Fibroblast of lung (primary cell): ENCODE data around the gene BMP6. TPM values are rescaled to one million over a fixed set of nuclear protein-coding genes. Genes with fewer than 3 reads are reported as not detected.

Experiments used
- DNase-seq, 2 donors: peaks; one replicate each; pipeline versions ENCODE4 v3.0.0 to v3.0.0-alpha.2; 2010; ENCODE audit warnings: low read depth in 2 of 2
- H2AFZ ChIP-seq: 2 replicates; pipeline ENCODE4 v1.5.1; 2012; ENCODE audit warnings: low read length, control low read depth, inconsistent platforms
- H3K27ac ChIP-seq: 2 replicates; pipeline ENCODE4 v1.5.1; 2011; ENCODE audit warnings: low read length, control low read depth; ENCODE audit not compliant: insufficient read depth
- H3K27me3 ChIP-seq: 2 replicates; pipeline ENCODE4 v1.5.1; 2011; ENCODE audit warnings: mild to moderate bottlenecking, low read length; ENCODE audit not compliant: control insufficient read depth, insufficient read depth
- H3K36me3 ChIP-seq: 2 replicates; pipeline ENCODE4 v1.5.1; 2011; ENCODE audit warnings: low read length; ENCODE audit not compliant: control insufficient read depth, insufficient read depth
- H3K4me1 ChIP-seq: 2 replicates; pipeline ENCODE4 v1.5.1; 2011; ENCODE audit warnings: low read length; ENCODE audit not compliant: control insufficient read depth, insufficient read depth; ENCODE audit errors: extremely low read depth
- H3K4me2 ChIP-seq: 2 replicates; pipeline ENCODE4 v1.5.1; 2011; ENCODE audit warnings: low read length, control low read depth; ENCODE audit not compliant: insufficient read depth; ENCODE audit errors: extremely low read depth
- H3K4me3 ChIP-seq, 4 experiments: fragments of 200-600 bp in 1 of 4; sonication (generic) in 1 of 4; replicated peaks in 1 of 4; 2 replicates each; pipeline ENCODE4 v1.5.1; 2011 to 2016; ENCODE audit warnings: low read length in 4 of 4, low read depth in 3 of 4, mild to moderate bottlenecking in 3 of 4, control low read depth in 2 of 4, inconsistent platforms in 1 of 4, mixed read lengths in 1 of 4; ENCODE audit not compliant: insufficient read depth in 1 of 4; ENCODE audit errors: control extremely low read depth in 1 of 4
- H3K79me2 ChIP-seq: 2 replicates; pipeline ENCODE4 v1.5.1; 2012; ENCODE audit warnings: mild to moderate bottlenecking, low read length, inconsistent platforms; ENCODE audit not compliant: control insufficient read depth, insufficient read depth
- H3K9ac ChIP-seq: 2 replicates; pipeline ENCODE4 v1.5.1; 2011; ENCODE audit warnings: mild to moderate bottlenecking, low read length, control low read depth; ENCODE audit not compliant: insufficient read depth
- H3K9me3 ChIP-seq: 2 replicates; pipeline ENCODE4 v1.5.1; 2012; ENCODE audit warnings: low read depth, low read length; ENCODE audit not compliant: control insufficient read depth, insufficient read depth
- H4K20me1 ChIP-seq: 2 replicates; pipeline ENCODE4 v1.5.1; 2011; ENCODE audit warnings: low read length; ENCODE audit not compliant: control insufficient read depth, insufficient read depth; ENCODE audit errors: extremely low read depth
- EZH2 ChIP-seq: IDR thresholded peaks from 2 replicates; pipeline ENCODE4 v1.5.1; 2012; ENCODE audit warnings: low read length, control low read depth, mild to moderate bottlenecking; ENCODE audit errors: missing control alignments
- polyA plus RNA-seq, 2 donors: library from polyadenylated mRNA; depleted of rRNA in 1 of 2; stranded (reverse) in 1 of 2; unstranded in 1 of 2; fragments of >200 nt; gene quantifications; 2 replicates each; pipeline ENCODE4 v1.2.1, GENCODE V29; 2011 to 2012; ENCODE audit warnings: missing spikeins in 1 of 2
- total RNA-seq: library from RNA; depleted of rRNA; stranded (reverse); fragments of >200 nt; gene quantifications from 2 replicates; pipeline ENCODE4 v1.2.1, GENCODE V29; 2014
- TF ChIP-seq, protein P1 (sequence below), 2 donors: IDR thresholded peaks in 1 of 2; conservative IDR thresholded peaks in 1 of 2; 1 replicate in 1 of 2; 2 replicates in 1 of 2; pipeline ENCODE4 v1.5.1; 2011 to 2012; ENCODE audit warnings: low read length in 2 of 2, control low read depth in 1 of 2, inconsistent platforms in 1 of 2, low read depth in 1 of 2, mild to moderate bottlenecking in 1 of 2

BMP6 gene
- total and polyA plus RNA-seq, 2 donors (not counting 1 experiment from before 2014, with no cell fraction given): under 0.01 to 0.20 TPM

- no peak overlapping the region for H2AFZ ChIP-seq
- no peak overlapping the region for H3K4me3 ChIP-seq
- no peak overlapping the region for H3K9ac ChIP-seq
- no peak overlapping the region for H3K4me2 ChIP-seq
- H3K27ac ChIP-seq: no peak overlapping the region
- no peaks in the 10 kb centered on the region for H3K36me3 ChIP-seq
- H3K4me1 ChIP-seq: no peaks in the 10 kb centered on the region
- no peaks in the 10 kb centered on the region for H4K20me1 ChIP-seq
- H3K79me2 ChIP-seq: no peaks in the 10 kb centered on the region
- H3K9me3 ChIP-seq: no peaks in the 10 kb centered on the region
- TF ChIP-seq, protein P1, sequence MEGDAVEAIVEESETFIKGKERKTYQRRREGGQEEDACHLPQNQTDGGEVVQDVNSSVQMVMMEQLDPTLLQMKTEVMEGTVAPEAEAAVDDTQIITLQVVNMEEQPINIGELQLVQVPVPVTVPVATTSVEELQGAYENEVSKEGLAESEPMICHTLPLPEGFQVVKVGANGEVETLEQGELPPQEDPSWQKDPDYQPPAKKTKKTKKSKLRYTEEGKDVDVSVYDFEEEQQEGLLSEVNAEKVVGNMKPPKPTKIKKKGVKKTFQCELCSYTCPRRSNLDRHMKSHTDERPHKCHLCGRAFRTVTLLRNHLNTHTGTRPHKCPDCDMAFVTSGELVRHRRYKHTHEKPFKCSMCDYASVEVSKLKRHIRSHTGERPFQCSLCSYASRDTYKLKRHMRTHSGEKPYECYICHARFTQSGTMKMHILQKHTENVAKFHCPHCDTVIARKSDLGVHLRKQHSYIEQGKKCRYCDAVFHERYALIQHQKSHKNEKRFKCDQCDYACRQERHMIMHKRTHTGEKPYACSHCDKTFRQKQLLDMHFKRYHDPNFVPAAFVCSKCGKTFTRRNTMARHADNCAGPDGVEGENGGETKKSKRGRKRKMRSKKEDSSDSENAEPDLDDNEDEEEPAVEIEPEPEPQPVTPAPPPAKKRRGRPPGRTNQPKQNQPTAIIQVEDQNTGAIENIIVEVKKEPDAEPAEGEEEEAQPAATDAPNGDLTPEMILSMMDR (conservative IDR thresholded peaks at IDR 0.05 in 1 of 2, IDR thresholded peaks at IDR 0.05 in 1 of 2; ENCODE audit: low read depth in 1 of 2, low read length in 2 of 2): no peak
- no peak for TF ChIP-seq EZH2
- no peak for DNase-seq
- H3K27me3 ChIP-seq: no peaks in the 10 kb centered on the region
These were observed 58.8 kb downstream of the BMP6 start for GRCh38 chr6:7784706-7785105.

DNA sequence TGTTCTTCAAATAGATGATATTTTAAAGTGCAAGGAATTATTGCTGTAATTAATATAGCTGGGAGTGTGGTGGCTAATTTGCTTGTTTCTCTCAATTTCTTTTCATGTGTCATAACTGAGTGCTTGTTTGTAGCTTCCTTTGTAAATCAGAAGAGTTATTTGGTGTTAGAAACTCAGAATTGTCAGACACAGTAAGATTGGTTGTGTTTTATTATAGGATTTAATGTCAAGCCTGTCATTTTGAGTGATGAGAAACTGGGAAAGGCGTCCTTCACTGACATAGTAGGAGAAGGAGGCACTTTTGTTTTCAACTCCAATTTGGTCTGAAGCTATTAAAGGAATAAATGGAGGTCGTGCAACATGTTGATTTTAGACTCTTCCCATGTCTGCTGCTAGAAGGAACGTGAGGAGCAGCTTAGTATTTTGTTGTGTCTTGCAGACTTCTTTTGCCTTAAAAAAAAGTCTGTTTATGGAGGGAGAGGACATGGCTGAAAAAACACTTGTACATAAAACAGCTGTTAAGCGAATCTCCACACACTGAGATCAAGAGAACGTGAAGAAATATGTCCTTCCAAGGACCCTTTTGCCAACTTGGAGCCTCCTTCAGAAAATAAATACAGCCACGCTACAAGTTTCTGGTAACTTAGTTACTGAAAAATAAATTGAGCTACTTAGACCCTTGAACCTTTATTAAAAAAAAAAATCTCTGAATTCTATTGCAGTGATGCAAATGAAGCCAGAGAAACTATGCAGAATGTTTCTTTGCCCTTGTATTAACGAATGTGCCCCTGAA lies 59.5 kb downstream of the BMP6 start:
- no peaks in the 10 kb centered on the region for H3K27me3 ChIP-seq
- TF ChIP-seq EZH2: no peak
- TF ChIP-seq, protein P1 (conservative IDR thresholded peaks at IDR 0.05 in 1 of 2, IDR thresholded peaks at IDR 0.05 in 1 of 2; ENCODE audit: low read depth in 1 of 2, low read length in 2 of 2): no peak

GRCh38 chr6:7786214-7786661 lies 60.3 kb downstream of the BMP6 start:
- Histone ChIP-seq H4K20me1 (no peaks in the 10 kb centered on the region), H3K9ac (no peak overlapping the region), H2AFZ (no peak overlapping the region), H3K4me2 (no peak overlapping the region), H3K27ac (no peak overlapping the region), H3K27me3 (no peaks in the 10 kb centered on the region), H3K4me1 (no peaks in the 10 kb centered on the region), H3K9me3 (no peaks in the 10 kb centered on the region), H3K4me3 (no peak overlapping the region), H3K36me3 (no peaks in the 10 kb centered on the region), H3K79me2 (no peaks in the 10 kb centered on the region)
- no peak for TF ChIP-seq EZH2
- TF ChIP-seq, protein P1 (conservative IDR thresholded peaks at IDR 0.05 in 1 of 2, IDR thresholded peaks at IDR 0.05 in 1 of 2; ENCODE audit: low read depth in 1 of 2, low read length in 2 of 2): no peak
- peak in 1 of 2 donors; percentile 11 for DNase-seq

More for the DNA sequence above, 59.5 kb downstream of the BMP6 start:
- Histone ChIP-seq H3K9me3 (no peaks in the 10 kb centered on the region), H3K4me3 (no peak overlapping the region), H4K20me1 (no peaks in the 10 kb centered on the region), H3K4me1 (no peaks in the 10 kb centered on the region), H2AFZ (no peak overlapping the region), H3K9ac (no peak overlapping the region), H3K79me2 (no peaks in the 10 kb centered on the region), H3K36me3 (no peaks in the 10 kb centered on the region), H3K27ac (no peak overlapping the region), H3K4me2 (no peak overlapping the region)
- DNase-seq: peak in 1 of 2 donors; percentile 50
